ENCODE data around the gene ORAI3.

DNA sequence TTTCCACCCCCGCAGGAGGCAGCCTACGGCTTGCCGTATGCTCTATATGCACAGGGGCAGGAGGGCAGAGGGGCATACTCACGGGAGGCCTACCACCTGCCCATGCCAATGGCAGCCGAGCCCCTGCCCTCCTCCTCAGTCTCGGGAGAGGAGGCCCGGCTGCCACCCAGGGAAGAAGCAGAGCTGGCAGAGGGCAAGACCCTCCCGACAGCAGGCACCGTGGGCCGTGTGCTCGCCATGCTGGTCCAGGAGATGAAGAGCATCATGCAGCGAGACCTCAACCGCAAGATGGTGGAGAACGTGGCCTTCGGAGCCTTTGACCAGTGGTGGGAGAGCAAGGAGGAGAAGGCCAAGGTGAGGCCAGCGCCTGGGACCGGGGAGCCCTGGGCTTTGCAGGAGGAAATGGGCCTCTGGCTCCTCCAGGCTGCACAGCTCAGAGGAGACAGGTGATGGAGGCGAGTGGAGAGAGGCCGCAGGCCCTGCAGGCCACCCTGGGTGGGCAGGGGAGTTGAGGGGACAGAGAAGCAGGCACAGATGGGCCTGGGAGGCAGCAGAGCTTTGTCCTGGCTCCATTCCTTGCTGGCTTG is 17.3 kb downstream of the ORAI3 start:
- no peak for TF ChIP-seq POLR2A (IDR thresholded peaks at IDR 0.05; ENCODE audit: low read length)
- no peak for TF ChIP-seq GATA1 (IDR thresholded peaks at IDR 0.05; ENCODE audit: low read depth, low read length)
